WTC11 (cell line): ENCODE results near the gene RASAL2. TPM values are rescaled to one million over a fixed set of nuclear protein-coding genes. Genes with fewer than 3 reads are reported as not detected.

Experiments
- ATAC-seq: fragments of 200-7000 bp; cut with Tn5 transposase; 2 replicates; pipeline ENCODE4 v1.10.0; 2021; ENCODE audit warnings: mild to moderate bottlenecking, moderate library complexity
- CTCF ChIA-PET: fragments of 300-600 bp; sonication (Branson Sonifier 250); formaldehyde crosslinking; loops from one replicate; lab custom pipeline; 2021; ENCODE audit warnings: antibody characterized with exemption; lab: Charles Lee
- POLR2A ChIA-PET: fragments of 350-600 bp; sonication (Branson Sonifier 250); formaldehyde crosslinking; loops from one replicate; lab custom pipeline; 2021; ENCODE audit warnings: antibody characterized with exemption; lab: Charles Lee
- DNase-seq: peaks from one replicate; pipeline ENCODE4 v3.0.0; 2021; ENCODE audit warnings: low spot score
- H3K27ac Mint-ChIP-seq: 2 replicates; pipeline ENCODE4 v1.8.0; 2021; ENCODE audit warnings: mixed read lengths
- H3K27me3 Mint-ChIP-seq: 2 replicates; pipeline ENCODE4 v1.8.0; 2021; ENCODE audit warnings: low read depth, mild to moderate bottlenecking, moderate library complexity, mixed read lengths
- H3K36me3 Mint-ChIP-seq: 2 replicates; pipeline ENCODE4 v1.8.0; 2021; ENCODE audit warnings: mixed read lengths
- H3K4me1 Mint-ChIP-seq: 2 replicates; pipeline ENCODE4 v1.8.0; 2022; ENCODE audit warnings: mixed read lengths
- H3K4me3 Mint-ChIP-seq: 2 replicates; pipeline ENCODE4 v1.8.0; 2021; ENCODE audit warnings: mild to moderate bottlenecking, moderate library complexity, mixed read lengths
- H3K9me3 Mint-ChIP-seq: 2 replicates; pipeline ENCODE4 v1.8.0; 2021; ENCODE audit warnings: mixed read lengths
- ARID4B ChIP-seq: sonication (generic); formaldehyde crosslinking; IDR thresholded peaks from 2 replicates; pipeline ENCODE4 v1.8.0; 2023; ENCODE audit warnings: missing genetic modification reagents, mild to moderate bottlenecking, borderline replicate concordance
- CTCF ChIP-seq: fragments of 200-600 bp; IDR thresholded peaks from 2 replicates; pipeline ENCODE4 v1.8.0; 2022; ENCODE audit warnings: antibody characterized with exemption
- ESRRA ChIP-seq: sonication (generic); formaldehyde crosslinking; IDR thresholded peaks from 2 replicates; pipeline ENCODE4 v1.8.1; 2022; ENCODE audit warnings: mild to moderate bottlenecking, missing genetic modification reagents, borderline replicate concordance
- ETV6 ChIP-seq: sonication (generic); formaldehyde crosslinking; IDR thresholded peaks from 2 replicates; pipeline ENCODE4 v1.8.1; 2022; ENCODE audit warnings: mild to moderate bottlenecking, missing genetic modification reagents
- FOXJ3 ChIP-seq: sonication (generic); formaldehyde crosslinking; IDR thresholded peaks from 2 replicates; pipeline ENCODE4 v1.9.0; 2021; ENCODE audit warnings: missing genetic modification reagents, mild to moderate bottlenecking, borderline replicate concordance
- FOXK1 ChIP-seq: sonication (generic); formaldehyde crosslinking; IDR thresholded peaks from 2 replicates; pipeline ENCODE4 v1.8.0; 2022; ENCODE audit warnings: mild to moderate bottlenecking, moderate library complexity, missing genetic modification reagents
- FOXP1 ChIP-seq: sonication (generic); formaldehyde crosslinking; IDR thresholded peaks from 2 replicates; pipeline ENCODE4 v1.8.0; 2022; ENCODE audit warnings: missing genetic modification reagents, mild to moderate bottlenecking, moderate library complexity, borderline replicate concordance
- GTF2I ChIP-seq: fragments of 250-450 bp; sonication (Bioruptor Pico); conservative IDR thresholded peaks from 2 replicates; pipeline ENCODE4 v1.4.0; 2021; ENCODE audit warnings: mild to moderate bottlenecking
- IRF1 ChIP-seq: sonication (generic); formaldehyde crosslinking; IDR thresholded peaks from 2 replicates; pipeline ENCODE4 v1.8.0; 2023; ENCODE audit warnings: missing genetic modification reagents
- MAX ChIP-seq: sonication (generic); formaldehyde crosslinking; IDR thresholded peaks from 2 replicates; pipeline ENCODE4 v1.8.0; 2022; ENCODE audit warnings: mild to moderate bottlenecking, missing genetic modification reagents
- MYBL2 ChIP-seq: sonication (generic); formaldehyde crosslinking; IDR thresholded peaks from 2 replicates; pipeline ENCODE4 v1.8.1; 2023; ENCODE audit warnings: mild to moderate bottlenecking, moderate library complexity, missing genetic modification reagents
- NFE2L1 ChIP-seq: sonication (generic); formaldehyde crosslinking; IDR thresholded peaks from 2 replicates; pipeline ENCODE4 v1.8.1; 2023; ENCODE audit warnings: missing genetic modification reagents
- NR2C2 ChIP-seq: sonication (generic); formaldehyde crosslinking; IDR thresholded peaks from 2 replicates; pipeline ENCODE4 v1.8.0; 2022; ENCODE audit warnings: mild to moderate bottlenecking, missing genetic modification reagents
- RELA ChIP-seq: sonication (generic); formaldehyde crosslinking; IDR thresholded peaks from 2 replicates; pipeline ENCODE4 v1.8.1; 2022; ENCODE audit warnings: missing genetic modification reagents, mild to moderate bottlenecking, borderline replicate concordance
- SP1 ChIP-seq: sonication (generic); formaldehyde crosslinking; conservative IDR thresholded peaks from 2 replicates; pipeline ENCODE4 v1.8.1; 2022; ENCODE audit warnings: missing genetic modification reagents
- TCF7 ChIP-seq: sonication (generic); formaldehyde crosslinking; IDR thresholded peaks from 2 replicates; pipeline ENCODE4 v1.8.0; 2022; ENCODE audit warnings: mild to moderate bottlenecking, low read depth, missing genetic modification reagents, moderate library complexity
- TEAD1 ChIP-seq: sonication (generic); formaldehyde crosslinking; IDR thresholded peaks from 2 replicates; pipeline ENCODE4 v1.8.0; 2022; ENCODE audit warnings: mild to moderate bottlenecking, missing genetic modification reagents
- ZNF121 ChIP-seq: sonication (generic); formaldehyde crosslinking; IDR thresholded peaks from 2 replicates; pipeline ENCODE4 v1.8.0; 2023; ENCODE audit warnings: missing genetic modification reagents
- ZNF138 ChIP-seq: sonication (generic); formaldehyde crosslinking; conservative IDR thresholded peaks from 2 replicates; pipeline ENCODE4 v1.8.1; 2022; ENCODE audit warnings: mild to moderate bottlenecking, moderate library complexity, missing genetic modification reagents
- ZNF425 ChIP-seq: fragments of 250-450 bp; sonication (Bioruptor Pico); conservative IDR thresholded peaks from 2 replicates; pipeline ENCODE4 v1.9.0; 2021; ENCODE audit warnings: mild to moderate bottlenecking
- ZNF512 ChIP-seq: sonication (generic); formaldehyde crosslinking; IDR thresholded peaks from 2 replicates; pipeline ENCODE4 v1.8.1; 2022; ENCODE audit warnings: missing genetic modification reagents, borderline replicate concordance
- total RNA-seq: library from RNA; stranded (reverse); gene quantifications from 3 replicates; pipeline ENCODE4 v1.2.3, GENCODE V29; 2021

RASAL2 gene
- total RNA-seq, 1 experiment from 2014 or later, result 29.5 TPM

GRCh38 chr1:178092878-178093493 is 918 bp upstream of the RASAL2 start:
- CTCF ChIA-PET, result interaction anchor here (0.7 to 2.5 kb wide), 10 partner anchors 9 to 909 kb away, joined by 3 to 18 read pairs (median 6); no protein-coding TSS in a partner anchor
- H3K27me3 Mint-ChIP-seq, result no peaks in the 10 kb centered on the region
- peaks cover 41% of the 10 kb centered on the region for H3K4me1 Mint-ChIP-seq
- DNase-seq, result peak; percentile 43
- peak; percentile 40 for ATAC-seq
- peaks cover 6% of the 10 kb centered on the region; the same call in 1 of the 2 replicates for H3K9me3 Mint-ChIP-seq
- TF ChIP-seq RELA, result no peak
- no peak for TF ChIP-seq ZNF121 (CRISPR knock-in tag)
- TF ChIP-seq NR2C2 (CRISPR knock-in tag), result no peak
- no peak for TF ChIP-seq NFE2L1
- H3K4me3 Mint-ChIP-seq, result peak overlapping the region; percentile 81
- POLR2A ChIA-PET, result interaction anchor here (1.1 kb wide), 1 partner anchor 9 kb away, joined by 3 read pairs; no protein-coding TSS in a partner anchor
- H3K27ac Mint-ChIP-seq, result peak overlapping the region; percentile 93
- peaks cover 6% of the 10 kb centered on the region; the same call in 1 of the 2 replicates for H3K36me3 Mint-ChIP-seq

GRCh38 chr1:178093494-178093950 is 382 bp upstream of the RASAL2 start:
- Mint-ChIP-seq H3K4me3 (peak overlapping the region; percentile 81), H3K27ac (peak overlapping the region; percentile 93), H3K36me3 (peaks cover 6% of the 10 kb centered on the region; the same call in 1 of the 2 replicates), H3K9me3 (peaks cover 6% of the 10 kb centered on the region; the same call in 1 of the 2 replicates), H3K4me1 (peaks cover 45% of the 10 kb centered on the region), H3K27me3 (no peaks in the 10 kb centered on the region)
- ATAC-seq (peak; percentile 88), DNase-seq (peak; percentile 95)
- ChIA-PET CTCF (interaction anchor here (0.7 to 2.5 kb wide), 12 partner anchors 8 to 909 kb away, joined by 3 to 18 read pairs (median 6); no protein-coding TSS in a partner anchor), POLR2A (interaction anchor here (1.0 to 1.5 kb wide), 4 partner anchors 10 to 148 kb away, joined by 3 to 4 read pairs (median 3); no protein-coding TSS in a partner anchor)
- TF ChIP-seq ETV6 (CRISPR knock-in tag), result peak; percentile 93
- no peak for TF ChIP-seq ESRRA (CRISPR knock-in tag)
- TF ChIP-seq ZNF512 (CRISPR knock-in tag), result no peak
- no peak for TF ChIP-seq CTCF
- 0 out of 2 replicates have a peak, but pooled peaks have one; percentile 12 for TF ChIP-seq FOXP1 (CRISPR knock-in tag)
- TF ChIP-seq FOXJ3, result no peak
- TF ChIP-seq TEAD1 (CRISPR knock-in tag), result peak; percentile 74
- TF ChIP-seq MAX, result peak; percentile 70; the same call in 1 of the 2 replicates
- peak; percentile 78; the same call in 1 of the 2 replicates for TF ChIP-seq FOXK1 (CRISPR knock-in tag)
- no peak for TF ChIP-seq MYBL2 (CRISPR knock-in tag)
- TF ChIP-seq ARID4B (CRISPR knock-in tag), result no peak; the same call in 1 of the 2 replicates
- TF ChIP-seq SP1 (CRISPR knock-in tag), result peak; percentile 93
- no peak; the same call in 1 of the 2 replicates for TF ChIP-seq RELA
- no peak for TF ChIP-seq ZNF121 (CRISPR knock-in tag)
- TF ChIP-seq TCF7 (CRISPR knock-in tag), result no peak
- TF ChIP-seq ZNF138 (CRISPR knock-in tag), result no peak
- TF ChIP-seq ZNF425 (CRISPR knock-in tag), result no peak
- 0 out of 2 replicates have a peak, but pooled peaks have one; percentile 52 for TF ChIP-seq IRF1 (CRISPR knock-in tag)
- no peak for TF ChIP-seq GTF2I (CRISPR knock-in tag)
